PC-3 (cell line): Measurements from ENCODE around the gene MSI2. TPM values are rescaled to one million over a fixed set of nuclear protein-coding genes. Genes with fewer than 3 reads are reported as not detected.

ENCODE experiments used
- ATAC-seq: fragments of 200-7000 bp; cut with Tn5 transposase; 2 replicates; pipeline ENCODE4 v1.9.1; 2020; ENCODE audit warnings: mild to moderate bottlenecking, moderate library complexity
- BruUV-seq: library from RNA; stranded (reverse); fragments of 400-500 nt; replicated peaks from 2 replicates; lab custom pipeline; 2021; lab: Mats Ljungman, UMichigan
- CTCF ChIA-PET: fragments of 300-600 bp; sonication (Branson Sonifier 250); formaldehyde crosslinking; loops from one replicate; lab custom pipeline; 2022; ENCODE audit warnings: antibody characterized with exemption; lab: Charles Lee
- POLR2A ChIA-PET: fragments of 300-600 bp; sonication (Branson Sonifier 250); formaldehyde crosslinking; loops from one replicate; lab custom pipeline; 2022; ENCODE audit warnings: antibody characterized with exemption; ENCODE audit not compliant: unreplicated experiment; lab: Charles Lee
- DNase-seq: peaks from one replicate; pipeline ENCODE4 v3.0.0-alpha.2; 2015
- H2AFZ ChIP-seq: fragments of 300-600 bp; sonication (generic); 2 replicates; pipeline ENCODE4 v1.6.0; 2016; ENCODE audit warnings: antibody characterized with exemption, low read length
- H3F3A ChIP-seq: fragments of 300-600 bp; sonication (generic); one replicate; pipeline ENCODE4 v1.6.0; 2017; ENCODE audit warnings: antibody characterized with exemption, low read length, control low read depth, mild to moderate bottlenecking; ENCODE audit not compliant: unreplicated experiment
- H3K27ac ChIP-seq: fragments of 300-600 bp; sonication (generic); 2 replicates; pipeline ENCODE4 v1.5.1; 2016; ENCODE audit warnings: mild to moderate bottlenecking, low read length
- H3K27me3 ChIP-seq: fragments of 300-600 bp; sonication (generic); 2 replicates; pipeline ENCODE4 v1.6.1; 2016; ENCODE audit warnings: low read length, mixed read lengths
- H3K36me3 ChIP-seq: fragments of 300-600 bp; sonication (generic); 2 replicates; pipeline ENCODE4 v1.6.1; 2016; ENCODE audit warnings: low read depth, mixed run types, low read length, mixed read lengths
- H3K4me1 ChIP-seq: fragments of 300-600 bp; sonication (generic); 2 replicates; pipeline ENCODE4 v1.5.1; 2016; ENCODE audit warnings: low read length; ENCODE audit not compliant: insufficient read depth
- H3K4me2 ChIP-seq: fragments of 300-600 bp; sonication (generic); 2 replicates; pipeline ENCODE4 v1.6.0; 2016; ENCODE audit warnings: low read length
- H3K4me3 ChIP-seq: fragments of 300-600 bp; sonication (generic); 2 replicates; pipeline ENCODE4 v1.5.1; 2016; ENCODE audit warnings: mild to moderate bottlenecking, low read length, mixed read lengths
- H3K79me2 ChIP-seq: fragments of 300-600 bp; sonication (generic); 2 replicates; pipeline ENCODE4 v1.6.1; 2017; ENCODE audit warnings: low read length, mixed read lengths
- H3K9ac ChIP-seq: fragments of 300-600 bp; sonication (generic); 2 replicates; pipeline ENCODE4 v1.6.0; 2016; ENCODE audit warnings: mild to moderate bottlenecking, low read length
- H3K9me2 ChIP-seq: fragments of 300-600 bp; sonication (generic); replicated peaks from 2 replicates; pipeline ENCODE4 v1.6.1; 2016; ENCODE audit warnings: mixed run types, low read length, mixed read lengths
- H3K9me3 ChIP-seq: fragments of 300-600 bp; sonication (generic); 2 replicates; pipeline ENCODE4 v1.6.1; 2016; ENCODE audit warnings: low read length, mixed read lengths
- H4K20me1 ChIP-seq: fragments of 300-600 bp; sonication (generic); 2 replicates; pipeline ENCODE4 v1.6.1; 2016; ENCODE audit warnings: low read length, mixed read lengths
- EZH2 ChIP-seq: fragments of 300-600 bp; sonication (generic); IDR thresholded peaks from one replicate; pipeline ENCODE4 v1.6.1; 2017; ENCODE audit warnings: antibody characterized with exemption, mild to moderate bottlenecking, low read length; ENCODE audit not compliant: unreplicated experiment
- EZH2phosphoT487 ChIP-seq: fragments of 300-600 bp; sonication (generic); IDR thresholded peaks from 2 replicates; pipeline ENCODE4 v1.6.1; 2018; ENCODE audit warnings: mild to moderate bottlenecking, antibody characterized with exemption, low read length, borderline replicate concordance
- intact Hi-C: fragments of 100-400 bp; cut with micrococcal nuclease; formaldehyde crosslinking; loops from 2 replicates; pipeline ENCODE4 v1.9.0; 2023
- total RNA-seq: library from RNA; depleted of rRNA; stranded (reverse); fragments of >200 nt; gene quantifications from 2 replicates; pipeline ENCODE4 v1.2.3, GENCODE V29; 2014
- TF ChIP-seq, protein P1 (sequence below): fragments of 300-600 bp; sonication (generic); conservative IDR thresholded peaks from 2 replicates; pipeline ENCODE4 v1.5.1; 2017; ENCODE audit warnings: antibody characterized with exemption, low read depth, mild to moderate bottlenecking, low read length

MSI2 gene
- total RNA-seq, 1 experiment from 2014 or later: 54.7 TPM

DNA sequence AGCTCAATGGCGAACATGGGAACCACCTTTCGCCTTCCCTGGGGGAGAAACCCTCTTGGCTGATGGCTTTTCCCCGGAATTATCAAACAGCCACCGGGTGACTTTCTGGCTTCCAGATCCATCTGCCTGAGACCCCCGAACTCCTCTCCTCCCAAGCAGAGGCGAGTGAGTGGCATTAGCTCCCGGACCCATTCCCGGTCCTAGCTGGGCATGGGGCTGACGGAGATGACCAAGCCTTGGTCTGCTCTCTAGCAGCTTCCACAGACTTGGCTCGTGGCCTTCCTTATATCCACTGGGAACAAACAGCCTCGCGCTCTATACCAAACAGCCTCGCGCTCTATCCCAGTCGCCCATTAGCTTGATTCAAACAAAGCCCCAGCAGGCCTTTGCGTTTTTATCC lies 426.4 kb downstream of the MSI2 start:
- H4K20me1 ChIP-seq: no peaks in the 10 kb centered on the region
- no peak overlapping the region for H3K4me3 ChIP-seq
- H3K4me1 ChIP-seq: peaks cover 8% of the 10 kb centered on the region
- no peaks in the 10 kb centered on the region for H3K9me2 ChIP-seq
- TF ChIP-seq, protein P1, sequence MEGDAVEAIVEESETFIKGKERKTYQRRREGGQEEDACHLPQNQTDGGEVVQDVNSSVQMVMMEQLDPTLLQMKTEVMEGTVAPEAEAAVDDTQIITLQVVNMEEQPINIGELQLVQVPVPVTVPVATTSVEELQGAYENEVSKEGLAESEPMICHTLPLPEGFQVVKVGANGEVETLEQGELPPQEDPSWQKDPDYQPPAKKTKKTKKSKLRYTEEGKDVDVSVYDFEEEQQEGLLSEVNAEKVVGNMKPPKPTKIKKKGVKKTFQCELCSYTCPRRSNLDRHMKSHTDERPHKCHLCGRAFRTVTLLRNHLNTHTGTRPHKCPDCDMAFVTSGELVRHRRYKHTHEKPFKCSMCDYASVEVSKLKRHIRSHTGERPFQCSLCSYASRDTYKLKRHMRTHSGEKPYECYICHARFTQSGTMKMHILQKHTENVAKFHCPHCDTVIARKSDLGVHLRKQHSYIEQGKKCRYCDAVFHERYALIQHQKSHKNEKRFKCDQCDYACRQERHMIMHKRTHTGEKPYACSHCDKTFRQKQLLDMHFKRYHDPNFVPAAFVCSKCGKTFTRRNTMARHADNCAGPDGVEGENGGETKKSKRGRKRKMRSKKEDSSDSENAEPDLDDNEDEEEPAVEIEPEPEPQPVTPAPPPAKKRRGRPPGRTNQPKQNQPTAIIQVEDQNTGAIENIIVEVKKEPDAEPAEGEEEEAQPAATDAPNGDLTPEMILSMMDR: no peak
- TF ChIP-seq EZH2 (no peak), EZH2phosphoT487 (no peak)
- no TSS peak for BruUV-seq
- H3K4me2 ChIP-seq: no peak overlapping the region
- POLR2A ChIA-PET: no interaction called here
- H3K27ac ChIP-seq: no peak overlapping the region
- H3K79me2 ChIP-seq: no peaks in the 10 kb centered on the region
- no peak overlapping the region for H3K9ac ChIP-seq
- no peak for DNase-seq
- CTCF ChIA-PET: no interaction called here
- intact Hi-C loops: no loop called here
- H3K9me3 ChIP-seq: no peaks in the 10 kb centered on the region
- no peak overlapping the region for H2AFZ ChIP-seq
- no peaks in the 10 kb centered on the region for H3F3A ChIP-seq
- H3K36me3 ChIP-seq: no peaks in the 10 kb centered on the region
- no peaks in the 10 kb centered on the region for H3K27me3 ChIP-seq
- no peak for ATAC-seq

DNA sequence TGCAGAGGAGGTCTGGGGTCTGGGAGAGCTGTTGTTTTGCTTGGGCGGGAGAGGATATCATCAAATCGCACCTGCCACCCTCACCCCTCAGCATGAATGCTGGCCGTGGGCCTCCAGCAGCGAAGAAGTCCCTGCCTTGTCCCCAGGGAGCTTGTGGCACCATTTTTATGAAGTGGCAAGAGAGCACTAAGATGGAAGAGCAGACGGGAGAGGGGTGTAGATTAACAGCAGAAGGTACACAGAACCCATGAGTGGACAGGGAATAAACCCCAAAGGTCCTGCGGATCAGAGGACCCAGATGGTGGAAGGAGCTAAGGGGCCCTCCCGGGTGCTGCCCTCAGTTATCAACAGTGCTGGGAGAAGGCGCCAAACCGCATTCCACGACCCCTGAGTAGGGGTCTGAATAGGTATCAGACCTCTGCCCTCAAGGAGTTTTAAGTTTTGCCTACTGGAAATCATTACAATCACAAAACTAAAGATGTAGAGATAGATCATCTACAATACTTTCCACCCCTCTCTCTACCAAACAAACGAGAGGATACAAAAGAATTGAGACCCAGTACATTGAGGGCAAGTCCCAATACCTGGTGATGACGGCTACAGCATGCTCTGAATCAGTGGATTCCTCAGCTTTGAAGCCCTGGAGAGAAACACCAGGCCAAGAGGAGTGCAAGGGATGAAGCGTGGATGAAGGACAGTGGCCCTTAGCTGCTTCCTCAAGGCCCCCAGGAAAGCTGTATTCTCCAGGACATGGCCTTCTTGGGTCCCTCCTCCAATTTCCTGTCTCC lies 428.6 kb downstream of the MSI2 start:
- CTCF ChIA-PET: interaction anchor here (0.5 kb wide), 1 partner anchor 47 kb away, joined by 15 read pairs; no protein-coding TSS in a partner anchor

More for the DNA sequence above, 428.6 kb downstream of the MSI2 start:
- Histone ChIP-seq H3K36me3 (no peaks in the 10 kb centered on the region), H3K9me3 (no peaks in the 10 kb centered on the region), H3K4me3 (no peak overlapping the region), H3K9ac (no peak overlapping the region), H2AFZ (no peak overlapping the region), H3K4me1 (peaks cover 8% of the 10 kb centered on the region), H3F3A (no peaks in the 10 kb centered on the region), H3K27me3 (no peaks in the 10 kb centered on the region), H3K9me2 (no peaks in the 10 kb centered on the region), H4K20me1 (no peaks in the 10 kb centered on the region), H3K4me2 (no peak overlapping the region), H3K79me2 (no peaks in the 10 kb centered on the region), H3K27ac (no peak overlapping the region)
- intact Hi-C loops: no loop called here
- POLR2A ChIA-PET: no interaction called here
- no peak for TF ChIP-seq EZH2
- TF ChIP-seq, protein P1: no peak
- TF ChIP-seq EZH2phosphoT487: no peak
- no peak for ATAC-seq
- no peak for DNase-seq
- BruUV-seq: no TSS peak
